Astrocyte (in vitro differentiated cells and primary cell): Measurements from ENCODE around the gene TLX3. TPM values are rescaled to one million over a fixed set of nuclear protein-coding genes. Genes with fewer than 3 reads are reported as not detected.

Experiments used
- DNase-seq: peaks from one replicate; pipeline ENCODE4 v3.0.0-alpha.2; 2010; ENCODE audit warnings: low read depth
- FAIRE-seq: peaks from 2 replicates; lab custom pipeline; 2011; peaks lifted over from hg19 to GRCh38; lab: Jason Lieb, UNC
- H2AFZ ChIP-seq: 2 replicates; pipeline ENCODE4 v1.6.0; 2012; ENCODE audit warnings: low read depth, low read length, inconsistent platforms
- H3K27ac ChIP-seq: 2 replicates; pipeline ENCODE4 v1.5.1; 2011; ENCODE audit warnings: low read depth, low read length, inconsistent platforms
- H3K27me3 ChIP-seq: 2 replicates; pipeline ENCODE4 v1.6.0; 2011; ENCODE audit warnings: low read length, inconsistent platforms; ENCODE audit not compliant: insufficient read depth
- H3K36me3 ChIP-seq: 2 replicates; pipeline ENCODE4 v1.5.1; 2011; ENCODE audit warnings: low read length, inconsistent platforms; ENCODE audit not compliant: insufficient read depth
- H3K4me1 ChIP-seq: 2 replicates; pipeline ENCODE4 v1.5.1; 2011; ENCODE audit warnings: low read length, inconsistent platforms; ENCODE audit not compliant: insufficient read depth
- H3K4me2 ChIP-seq: 2 replicates; pipeline ENCODE4 v1.6.0; 2012; ENCODE audit warnings: low read length, inconsistent platforms
- H3K4me3 ChIP-seq: 2 replicates; pipeline ENCODE4 v1.5.1; 2011; ENCODE audit warnings: low read depth, mild to moderate bottlenecking, low read length, inconsistent platforms; ENCODE audit not compliant: insufficient read depth
- H3K79me2 ChIP-seq: 2 replicates; pipeline ENCODE4 v1.6.0; 2012; ENCODE audit warnings: mild to moderate bottlenecking, low read length, inconsistent platforms; ENCODE audit not compliant: insufficient read depth
- H3K9ac ChIP-seq: 2 replicates; pipeline ENCODE4 v1.6.0; 2012; ENCODE audit warnings: mild to moderate bottlenecking, low read length, inconsistent platforms
- H3K9me3 ChIP-seq: 2 replicates; pipeline ENCODE4 v1.5.1; 2012; ENCODE audit warnings: low read depth, mild to moderate bottlenecking, low read length, inconsistent platforms; ENCODE audit not compliant: insufficient read depth
- H4K20me1 ChIP-seq: 2 replicates; pipeline ENCODE4 v1.6.0; 2012; ENCODE audit warnings: low read length, inconsistent platforms; ENCODE audit not compliant: insufficient read depth
- H3K27ac Mint-ChIP-seq: one replicate; pipeline ENCODE4 v1.8.0; 2021; ENCODE audit warnings: mild to moderate bottlenecking, mixed read lengths; ENCODE audit not compliant: unreplicated experiment
- H3K27me3 Mint-ChIP-seq: one replicate; pipeline ENCODE4 v1.8.0; 2021; ENCODE audit warnings: low read depth, mixed read lengths; ENCODE audit not compliant: unreplicated experiment
- H3K36me3 Mint-ChIP-seq: one replicate; pipeline ENCODE4 v1.8.0; 2021; ENCODE audit warnings: low read depth, mixed read lengths; ENCODE audit not compliant: unreplicated experiment
- H3K4me1 Mint-ChIP-seq: one replicate; pipeline ENCODE4 v1.8.0; 2021; ENCODE audit warnings: low read depth, mixed read lengths; ENCODE audit not compliant: unreplicated experiment
- H3K4me3 Mint-ChIP-seq: one replicate; pipeline ENCODE4 v1.8.0; 2021; ENCODE audit warnings: mild to moderate bottlenecking, moderate library complexity, mixed read lengths; ENCODE audit not compliant: unreplicated experiment
- H3K9me3 Mint-ChIP-seq: one replicate; pipeline ENCODE4 v1.8.0; 2021; ENCODE audit warnings: mild to moderate bottlenecking, mixed read lengths; ENCODE audit not compliant: unreplicated experiment
- EZH2 ChIP-seq: IDR thresholded peaks from 2 replicates; pipeline ENCODE4 v1.6.1; 2012; ENCODE audit warnings: mild to moderate bottlenecking, low read length, inconsistent platforms; ENCODE audit not compliant: insufficient read depth
- total RNA-seq: library from RNA; stranded (reverse); gene quantifications from 2 replicates; pipeline ENCODE4 v1.2.1, GENCODE V29; 2021
- TF ChIP-seq, protein P1 (sequence below): IDR thresholded peaks from 2 replicates; pipeline ENCODE4 v1.5.1; 2011; ENCODE audit warnings: low read depth, mild to moderate bottlenecking, inconsistent platforms, low read length, moderate library complexity; ENCODE audit not compliant: insufficient read depth

The TLX3 gene
- total RNA-seq, 1 donor from 2014 or later: not detected

DNA sequence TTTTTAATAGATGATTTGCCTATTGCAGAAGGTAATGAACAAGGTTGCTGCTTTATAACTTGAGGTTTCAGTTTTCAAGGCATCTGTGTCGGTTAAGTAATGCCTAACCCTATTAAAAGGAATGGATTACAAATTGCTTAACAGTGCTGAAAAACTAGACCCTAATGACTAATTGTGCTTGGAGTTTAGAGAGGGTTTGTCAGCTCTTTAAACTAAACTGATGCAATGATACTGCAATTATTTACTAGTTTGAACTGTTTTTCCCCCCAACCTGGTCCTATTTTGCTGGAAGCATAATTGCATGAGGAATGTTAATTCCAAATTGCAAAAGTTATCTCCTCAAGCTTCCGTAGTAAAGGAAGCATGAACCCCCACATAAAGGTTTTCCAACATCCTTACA lies 39.3 kb upstream of the TLX3 start:
- Mint-ChIP-seq H3K4me3 (no peak overlapping the region), H3K9me3 (no peaks in the 10 kb centered on the region), H3K36me3 (peaks cover 2% of the 10 kb centered on the region), H3K4me1 (peaks cover 8% of the 10 kb centered on the region), H3K27ac (no peak overlapping the region), H3K27me3 (peaks cover 2% of the 10 kb centered on the region)
- TF ChIP-seq, protein P1, sequence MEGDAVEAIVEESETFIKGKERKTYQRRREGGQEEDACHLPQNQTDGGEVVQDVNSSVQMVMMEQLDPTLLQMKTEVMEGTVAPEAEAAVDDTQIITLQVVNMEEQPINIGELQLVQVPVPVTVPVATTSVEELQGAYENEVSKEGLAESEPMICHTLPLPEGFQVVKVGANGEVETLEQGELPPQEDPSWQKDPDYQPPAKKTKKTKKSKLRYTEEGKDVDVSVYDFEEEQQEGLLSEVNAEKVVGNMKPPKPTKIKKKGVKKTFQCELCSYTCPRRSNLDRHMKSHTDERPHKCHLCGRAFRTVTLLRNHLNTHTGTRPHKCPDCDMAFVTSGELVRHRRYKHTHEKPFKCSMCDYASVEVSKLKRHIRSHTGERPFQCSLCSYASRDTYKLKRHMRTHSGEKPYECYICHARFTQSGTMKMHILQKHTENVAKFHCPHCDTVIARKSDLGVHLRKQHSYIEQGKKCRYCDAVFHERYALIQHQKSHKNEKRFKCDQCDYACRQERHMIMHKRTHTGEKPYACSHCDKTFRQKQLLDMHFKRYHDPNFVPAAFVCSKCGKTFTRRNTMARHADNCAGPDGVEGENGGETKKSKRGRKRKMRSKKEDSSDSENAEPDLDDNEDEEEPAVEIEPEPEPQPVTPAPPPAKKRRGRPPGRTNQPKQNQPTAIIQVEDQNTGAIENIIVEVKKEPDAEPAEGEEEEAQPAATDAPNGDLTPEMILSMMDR: no peak
- no peak for TF ChIP-seq EZH2
- Histone ChIP-seq H3K27me3 (no peaks in the 10 kb centered on the region), H3K36me3 (no peaks in the 10 kb centered on the region), H3K27ac (no peak overlapping the region), H3K4me3 (no peak overlapping the region), H3K79me2 (no peaks in the 10 kb centered on the region), H3K9me3 (no peaks in the 10 kb centered on the region), H2AFZ (no peak overlapping the region), H3K4me1 (no peaks in the 10 kb centered on the region), H4K20me1 (no peaks in the 10 kb centered on the region), H3K9ac (no peak overlapping the region), H3K4me2 (no peak overlapping the region)
- FAIRE-seq: no peak
- peak; percentile 14 for DNase-seq

DNA sequence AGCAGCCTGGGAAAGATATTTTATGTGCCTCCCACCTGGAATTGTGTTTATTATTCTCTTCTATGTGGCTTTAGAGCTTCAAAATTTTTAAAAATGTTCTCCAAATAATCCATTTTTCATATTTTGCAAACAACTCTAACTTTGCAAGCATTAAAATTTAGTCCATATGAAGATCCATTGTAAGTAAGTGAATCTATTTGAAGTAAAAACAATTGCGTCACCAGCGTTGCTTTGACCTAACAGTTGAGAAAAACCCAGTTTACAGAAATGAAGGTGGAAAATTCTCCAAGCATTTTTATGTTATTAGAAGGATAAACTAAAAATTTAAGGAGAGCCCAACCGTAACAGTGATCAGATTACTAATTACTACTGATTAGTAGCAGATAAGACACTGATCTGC lies 38.9 kb upstream of the TLX3 start:
- no peaks in the 10 kb centered on the region for H4K20me1 ChIP-seq
- H3K27me3 ChIP-seq: no peaks in the 10 kb centered on the region
- H3K79me2 ChIP-seq: no peaks in the 10 kb centered on the region
- H3K27ac Mint-ChIP-seq: no peak overlapping the region
- H3K27me3 Mint-ChIP-seq: peaks cover 2% of the 10 kb centered on the region
- H3K9me3 Mint-ChIP-seq: no peaks in the 10 kb centered on the region
- DNase-seq (no peak), FAIRE-seq (no peak)
- H3K4me2 ChIP-seq: no peak overlapping the region
- no peaks in the 10 kb centered on the region for H3K36me3 ChIP-seq
- peaks cover 8% of the 10 kb centered on the region for H3K4me1 Mint-ChIP-seq
- no peak overlapping the region for H3K4me3 ChIP-seq
- no peak overlapping the region for H3K9ac ChIP-seq
- H2AFZ ChIP-seq: no peak overlapping the region
- peaks cover 2% of the 10 kb centered on the region for H3K36me3 Mint-ChIP-seq
- no peaks in the 10 kb centered on the region for H3K9me3 ChIP-seq
- H3K4me3 Mint-ChIP-seq: no peak overlapping the region
- no peaks in the 10 kb centered on the region for H3K4me1 ChIP-seq
- no peak for TF ChIP-seq EZH2
- TF ChIP-seq, protein P1: no peak
- no peak overlapping the region for H3K27ac ChIP-seq

DNA sequence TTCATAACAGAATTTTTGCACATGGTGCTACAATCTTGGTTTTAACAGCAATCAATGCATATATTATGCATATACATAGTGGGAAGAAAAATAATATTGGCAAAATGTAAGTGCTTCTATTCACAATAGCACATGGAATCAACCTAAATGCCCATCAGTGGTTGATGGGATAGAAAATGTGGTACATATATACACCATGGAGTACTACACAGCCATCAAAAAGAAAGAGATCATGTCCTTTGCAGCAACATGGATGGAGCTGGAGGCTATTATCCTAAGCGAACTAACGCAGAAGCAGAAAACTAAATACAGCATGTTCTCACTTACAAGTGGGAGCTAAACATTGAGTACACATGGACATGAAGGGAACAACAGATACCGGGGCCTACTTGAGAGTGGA lies 37.2 kb upstream of the TLX3 start:
- Histone ChIP-seq H3K27me3 (no peaks in the 10 kb centered on the region), H3K4me2 (no peak overlapping the region), H3K79me2 (no peaks in the 10 kb centered on the region), H3K4me1 (no peaks in the 10 kb centered on the region), H3K36me3 (no peaks in the 10 kb centered on the region), H3K27ac (no peak overlapping the region), H3K9ac (no peak overlapping the region), H3K9me3 (no peaks in the 10 kb centered on the region), H4K20me1 (no peaks in the 10 kb centered on the region), H3K4me3 (no peak overlapping the region), H2AFZ (no peak overlapping the region)
- no peak for FAIRE-seq
- Mint-ChIP-seq H3K27me3 (peaks cover 2% of the 10 kb centered on the region), H3K4me3 (no peak overlapping the region), H3K36me3 (peaks cover 2% of the 10 kb centered on the region), H3K9me3 (no peaks in the 10 kb centered on the region), H3K27ac (no peak overlapping the region), H3K4me1 (peaks cover 8% of the 10 kb centered on the region)
- TF ChIP-seq, protein P1: no peak
- no peak for TF ChIP-seq EZH2
- DNase-seq: no peak
